Stimulated activated CD8-positive, alpha-beta memory T cell treated with anti-CD3 and anti-CD28 coated beads, Interleukin-7, amount 100 ng/mL, for 4 hours (primary cell): ENCODE measurements around the gene TNFAIP8L1.
"Not testable (repeated sequence)": the region's sequence is repeated elsewhere in the genome, so short reads cannot be mapped to it uniquely, and the experiment has no call there.

ENCODE experiments used
- DNase-seq, 2 donors: peaks; one replicate each; pipeline ENCODE4 v3.0.0-alpha.2; 2020; ENCODE audit warnings: low read depth in 2 of 2

The TNFAIP8L1 gene

GRCh38 chr19:4678881-4679790, 39.8 kb downstream of the TNFAIP8L1 start:
- no peak for DNase-seq

- not testable (repeated sequence) for DNase-seq
These were observed 40.7 kb downstream of the TNFAIP8L1 start for GRCh38 chr19:4680021-4680420.

GRCh38 chr19:4682417-4683200, 43.3 kb downstream of the TNFAIP8L1 start:
- no peak for DNase-seq

GRCh38 chr19:4684312-4685095, 45.2 kb downstream of the TNFAIP8L1 start:
- DNase-seq = no peak

GRCh38 chr19:4686700-4687099, 47.4 kb downstream of the TNFAIP8L1 start:
- DNase-seq = no peak

- DNase-seq = no peak
These were observed 48.1 kb downstream of the TNFAIP8L1 start for GRCh38 chr19:4687396-4687795.

GRCh38 chr19:4688587-4688986, 49.3 kb downstream of the TNFAIP8L1 start:
- no peak for DNase-seq

- no peak for DNase-seq
These were observed 50.1 kb downstream of the TNFAIP8L1 start for GRCh38 chr19:4689403-4689802.

- DNase-seq = no peak
These were observed 51.0 kb downstream of the TNFAIP8L1 start for GRCh38 chr19:4690361-4690760.

GRCh38 chr19:4691373-4691772, 52.1 kb downstream of the TNFAIP8L1 start:
- DNase-seq = no peak

GRCh38 chr19:4692251-4693077, 53.1 kb downstream of the TNFAIP8L1 start:
- DNase-seq = no peak

GRCh38 chr19:4693078-4693350, 53.7 kb downstream of the TNFAIP8L1 start:
- no peak for DNase-seq

- DNase-seq = no peak
These were observed 54.3 kb downstream of the TNFAIP8L1 start for GRCh38 chr19:4693471-4694121.

GRCh38 chr19:4694211-4694987, 55.1 kb downstream of the TNFAIP8L1 start:
- no peak for DNase-seq

- DNase-seq = no peak
These were observed 56.0 kb downstream of the TNFAIP8L1 start for GRCh38 chr19:4695224-4695731.

- no peak for DNase-seq
These were observed 58.0 kb downstream of the TNFAIP8L1 start for GRCh38 chr19:4697304-4697703.

GRCh38 chr19:4699826-4700692, 60.7 kb downstream of the TNFAIP8L1 start:
- DNase-seq = no peak

GRCh38 chr19:4700693-4700970, 61.3 kb downstream of the TNFAIP8L1 start:
- DNase-seq = no peak

- no peak for DNase-seq
These were observed 62.2 kb downstream of the TNFAIP8L1 start for GRCh38 chr19:4701557-4701956.
